NCI-H526 (cell line): ENCODE results near the gene LITAFD.
"Not testable (repeated sequence)": the region's sequence is repeated elsewhere in the genome, so short reads cannot be mapped to it uniquely, and the experiment has no call there.

Experiments
- DNase-seq, 2 experiments: peaks; one replicate each; lab custom pipeline; 2025; lab: John Stamatoyannopoulos, UW

LITAFD gene

GRCh38 chr16:8882041-8882617, at the start of gene LITAFD:
Gene LITAFD, plus strand, starts transcription at chr16:8882351. Its CDS starts 2,005 bp downstream, at chr16:8884356.
- DNase-seq, result no peak

GRCh38 chr16:8832717-8833105, 49.4 kb upstream of the LITAFD start:
- no peak for DNase-seq

GRCh38 chr16:8836797-8837196, 45.4 kb upstream of the LITAFD start:
- not testable (repeated sequence) for DNase-seq

GRCh38 chr16:8837594-8837993, 44.6 kb upstream of the LITAFD start:
- DNase-seq, result not testable (repeated sequence)

- not testable (repeated sequence) for DNase-seq
Measured at GRCh38 chr16:8842016-8842415, 40.1 kb upstream of the LITAFD start.

- not testable (repeated sequence) for DNase-seq
Measured at GRCh38 chr16:8843296-8843695, 38.9 kb upstream of the LITAFD start.

GRCh38 chr16:8845699-8846298, 36.4 kb upstream of the LITAFD start:
- no peak for DNase-seq

- DNase-seq, result no peak
Measured at GRCh38 chr16:8846401-8846932, 35.7 kb upstream of the LITAFD start.

- no peak for DNase-seq
Measured at GRCh38 chr16:8847145-8847544, 35.0 kb upstream of the LITAFD start.

- DNase-seq, result no peak
Measured at GRCh38 chr16:8847623-8848022, 34.5 kb upstream of the LITAFD start.

GRCh38 chr16:8848231-8848938, 33.8 kb upstream of the LITAFD start:
- no peak for DNase-seq

GRCh38 chr16:8848939-8849391, 33.2 kb upstream of the LITAFD start:
- no peak for DNase-seq

GRCh38 chr16:8849411-8850011, 32.6 kb upstream of the LITAFD start:
- no peak for DNase-seq

- DNase-seq, result no peak
Measured at GRCh38 chr16:8850279-8850885, 31.8 kb upstream of the LITAFD start.

GRCh38 chr16:8851761-8852403, 30.3 kb upstream of the LITAFD start:
- no peak for DNase-seq

GRCh38 chr16:8852534-8852933, 29.6 kb upstream of the LITAFD start:
- no peak for DNase-seq

- no peak for DNase-seq
Measured at GRCh38 chr16:8853150-8853549, 29.0 kb upstream of the LITAFD start.

- DNase-seq, result no peak
Measured at GRCh38 chr16:8853611-8854010, 28.5 kb upstream of the LITAFD start.

- no peak for DNase-seq
Measured at GRCh38 chr16:8854298-8854948, 27.7 kb upstream of the LITAFD start.

- no peak for DNase-seq
Measured at GRCh38 chr16:8855051-8855786, 26.9 kb upstream of the LITAFD start.
